IPS DF 19.7 (cell line): ENCODE measurements around the gene ZSWIM6.

Experiments
- DNase-seq: peaks from one replicate; pipeline ENCODE4 v3.0.0-alpha.2; 2013; ENCODE audit warnings: low read depth, low spot score

ZSWIM6 gene

GRCh38 chr5:61307191-61307590 is 24.9 kb upstream of the ZSWIM6 start:
- DNase-seq: no peak

GRCh38 chr5:61307611-61308010 is 24.4 kb upstream of the ZSWIM6 start:
- no peak for DNase-seq

- no peak for DNase-seq
Measured at GRCh38 chr5:61308712-61309111, 23.3 kb upstream of the ZSWIM6 start.

- DNase-seq: no peak
Measured at GRCh38 chr5:61309115-61309514, 22.9 kb upstream of the ZSWIM6 start.

GRCh38 chr5:61311056-61311610 is 20.9 kb upstream of the ZSWIM6 start:
- no peak for DNase-seq

GRCh38 chr5:61311836-61312808 is 19.9 kb upstream of the ZSWIM6 start:
- no peak for DNase-seq

- no peak for DNase-seq
Measured at GRCh38 chr5:61313960-61314681, 17.9 kb upstream of the ZSWIM6 start.

GRCh38 chr5:61318376-61318775 is 13.7 kb upstream of the ZSWIM6 start:
- DNase-seq: no peak

GRCh38 chr5:61319388-61320146 is 12.5 kb upstream of the ZSWIM6 start:
- DNase-seq: no peak

GRCh38 chr5:61320860-61321259 is 11.2 kb upstream of the ZSWIM6 start:
- DNase-seq: no peak

- DNase-seq: no peak
Measured at GRCh38 chr5:61321669-61322068, 10.4 kb upstream of the ZSWIM6 start.

GRCh38 chr5:61322738-61323725 is 9.0 kb upstream of the ZSWIM6 start:
- DNase-seq: no peak

GRCh38 chr5:61327760-61328753 is 4.0 kb upstream of the ZSWIM6 start:
- no peak for DNase-seq

GRCh38 chr5:61328791-61329549 is 3.1 kb upstream of the ZSWIM6 start:
- no peak for DNase-seq

GRCh38 chr5:61329550-61330128 is 2.4 kb upstream of the ZSWIM6 start:
- no peak for DNase-seq

- DNase-seq: no peak
Measured at GRCh38 chr5:61330341-61330844, 1.7 kb upstream of the ZSWIM6 start.

GRCh38 chr5:61330845-61331406 is 1.1 kb upstream of the ZSWIM6 start:
- no peak for DNase-seq

- no peak for DNase-seq
Measured at GRCh38 chr5:61332358-61332749, 296 bp downstream of the ZSWIM6 start.
